Embryonic facial prominence (tissue), 1 donor: ENCODE measurements around the gene LPIN2.
"Not testable (repeated sequence)": the region's sequence is repeated elsewhere in the genome, so short reads cannot be mapped to it uniquely, and the experiment has no call there.

Source experiments
- DNase-seq: peaks from one replicate; pipeline ENCODE4 v3.0.0-alpha.2; 2016; ENCODE audit errors: extremely low spot score

LPIN2 gene

GRCh38 chr18:3013024-3013804, at the start of gene LPIN2:
Gene LPIN2 (minus strand): TSS chr18:3013144. CDS start chr18:2960840, 52,304 bp downstream.
- peak; percentile 94 for DNase-seq

DNA sequence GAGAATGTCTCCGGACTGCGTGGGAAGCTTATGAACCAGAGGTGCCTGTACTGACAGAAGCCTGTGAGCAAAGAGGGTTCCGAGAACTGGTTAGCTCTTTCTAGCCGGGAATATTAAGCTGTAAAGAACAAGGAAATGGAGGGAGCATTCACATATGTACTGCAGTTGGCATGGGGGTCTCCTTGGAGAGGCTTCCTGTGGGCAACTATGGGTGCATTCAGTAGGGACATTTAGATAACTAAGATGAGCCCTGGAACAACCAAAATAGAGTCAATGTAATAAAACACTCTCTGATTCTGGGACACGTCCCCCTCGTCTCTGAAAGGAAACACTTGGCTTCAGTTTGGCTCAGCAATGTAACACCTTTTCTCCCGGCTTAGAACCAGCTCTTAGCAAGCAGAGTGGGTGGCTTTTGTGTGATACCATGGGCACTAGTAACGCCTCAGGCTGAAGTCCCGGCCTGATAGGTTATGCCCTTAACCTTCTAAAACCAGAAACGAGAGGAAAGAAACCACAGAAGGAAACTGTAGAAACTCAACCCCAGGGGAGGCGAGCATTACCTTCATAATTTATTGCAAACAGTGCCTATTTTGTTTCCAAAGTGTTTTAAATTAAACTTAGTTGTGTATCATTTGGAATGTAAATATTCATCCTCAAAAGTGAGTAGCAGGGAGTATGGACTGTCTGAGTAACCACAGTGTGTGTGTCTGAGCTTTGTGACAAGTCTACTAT, 48.8 kb upstream of the LPIN2 start:
- DNase-seq, result no peak

GRCh38 chr18:3060667-3061580, 48.0 kb upstream of the LPIN2 start:
- DNase-seq, result no peak

DNA sequence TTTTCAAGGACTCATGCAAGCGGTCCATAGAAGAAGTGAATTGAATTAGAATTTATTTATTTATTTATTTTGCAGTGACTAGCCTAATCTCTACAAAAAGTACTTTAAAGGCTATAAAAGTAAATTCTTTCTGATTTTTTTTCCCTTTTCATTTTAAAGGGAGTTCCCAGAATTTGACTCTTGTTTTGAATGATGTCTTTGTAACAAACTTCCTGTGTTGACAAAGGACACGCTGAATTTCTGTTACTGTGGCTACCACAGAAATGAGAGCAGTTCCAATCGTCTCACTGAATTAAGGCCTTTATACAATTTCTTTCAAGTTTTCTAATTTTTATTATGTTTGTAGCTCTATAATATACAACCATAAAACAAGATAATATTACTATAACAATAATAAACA, 46.3 kb upstream of the LPIN2 start:
- DNase-seq, result no peak

DNA sequence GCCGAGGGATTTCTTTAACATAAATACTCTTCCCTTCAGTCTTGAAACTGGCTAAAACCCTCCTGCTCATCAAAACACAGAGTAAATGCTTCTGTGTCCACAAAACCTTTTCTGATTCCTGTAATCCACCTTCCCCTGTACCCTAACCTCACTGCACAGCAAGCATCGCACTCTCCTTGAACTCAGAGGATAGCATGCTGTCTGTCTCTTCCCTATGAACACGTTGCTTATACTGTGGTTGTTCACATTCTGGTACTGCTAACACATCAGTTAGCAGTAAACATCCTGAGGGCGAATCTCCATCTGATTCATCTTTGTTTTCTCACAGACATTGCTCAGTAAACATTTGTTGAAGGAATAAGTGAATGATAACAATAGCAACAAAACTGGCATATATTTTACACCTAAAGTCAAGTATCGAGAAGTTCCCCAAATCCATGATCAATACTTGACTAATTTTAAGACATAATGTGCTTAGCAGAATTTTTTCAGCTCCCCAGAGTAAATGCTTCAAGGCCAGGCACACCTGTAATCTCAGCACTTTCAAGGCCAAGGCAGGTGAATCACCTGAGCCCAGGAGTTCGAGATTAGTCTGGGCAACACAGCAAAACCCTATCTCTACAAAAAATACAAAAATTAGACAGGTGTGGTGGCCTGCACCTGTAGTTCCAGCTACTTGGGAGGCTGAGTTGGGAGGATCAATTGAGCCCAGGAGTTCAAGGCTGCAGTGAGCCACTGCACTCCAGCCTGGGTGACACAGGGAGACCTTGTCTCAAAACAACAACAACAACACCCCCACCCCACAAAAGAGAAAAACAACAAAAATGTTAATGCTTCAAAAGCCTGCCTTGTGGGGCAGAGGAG, 45.6 kb upstream of the LPIN2 start:
- DNase-seq, result no peak

DNA sequence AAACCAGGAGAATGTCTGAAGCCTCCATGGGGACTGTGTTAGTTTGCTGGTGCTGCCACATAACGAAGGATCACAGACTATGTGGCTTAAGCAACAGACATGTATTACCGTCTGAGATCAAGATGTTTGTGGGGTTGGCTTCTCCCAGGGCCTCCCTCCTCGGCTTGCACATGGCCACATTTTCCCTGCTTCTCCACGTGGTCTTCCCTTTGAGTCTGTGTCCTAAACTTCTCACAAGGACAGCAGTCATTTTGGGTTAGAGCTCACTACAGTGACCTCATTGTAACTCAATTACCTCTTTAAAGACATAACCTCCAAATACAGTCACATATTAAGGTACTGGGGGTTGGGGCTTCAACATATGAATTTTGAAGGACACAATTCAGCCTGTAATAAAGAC, 44.6 kb upstream of the LPIN2 start:
- DNase-seq, result no peak

DNA sequence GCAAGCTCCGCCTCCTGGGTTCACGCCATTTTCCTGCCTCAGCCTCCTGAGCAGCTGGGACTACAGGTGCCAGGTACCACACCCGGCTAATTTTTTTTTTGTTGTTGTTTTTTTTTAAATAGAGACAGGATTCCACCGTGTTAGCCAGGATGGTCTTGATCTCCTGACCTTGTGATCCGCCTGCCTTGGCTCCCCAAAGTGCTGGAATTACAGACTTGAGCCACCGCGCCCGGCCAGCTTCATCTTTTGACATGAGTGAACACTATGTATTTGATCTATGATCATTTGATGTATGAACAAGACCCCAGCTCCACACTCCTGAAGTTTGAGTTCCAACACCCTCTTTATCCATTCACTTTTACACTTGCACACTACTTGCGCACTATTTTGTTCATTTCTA, 43.4 kb upstream of the LPIN2 start:
- DNase-seq, result no peak

DNA sequence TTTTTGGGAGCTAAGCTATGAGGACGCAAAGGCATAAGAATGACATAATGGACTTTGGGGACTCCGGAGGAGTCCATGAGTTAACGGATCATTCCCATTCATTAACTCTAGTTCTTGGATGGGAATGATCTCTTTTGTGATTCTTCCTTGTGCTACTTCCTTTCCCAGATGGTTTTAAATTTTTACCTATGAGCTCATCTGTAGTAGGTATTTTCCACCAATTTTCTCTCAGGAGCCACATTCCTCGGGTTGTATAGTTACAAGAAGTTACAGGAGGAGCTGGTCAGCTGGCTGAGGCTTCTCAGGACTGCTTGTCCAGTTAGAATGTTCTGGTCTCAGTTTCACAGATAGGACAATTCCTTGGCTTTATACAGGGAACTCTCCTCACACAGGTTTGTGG, 42.9 kb upstream of the LPIN2 start:
- DNase-seq, result no peak

GRCh38 chr18:3055186-3055728, 42.3 kb upstream of the LPIN2 start:
- no peak for DNase-seq

- no peak for DNase-seq
These were observed 41.8 kb upstream of the LPIN2 start for GRCh38 chr18:3054780-3055179.

GRCh38 chr18:3054214-3054613, 41.3 kb upstream of the LPIN2 start:
- no peak for DNase-seq

GRCh38 chr18:3053081-3053480, 40.1 kb upstream of the LPIN2 start:
- no peak for DNase-seq

DNA sequence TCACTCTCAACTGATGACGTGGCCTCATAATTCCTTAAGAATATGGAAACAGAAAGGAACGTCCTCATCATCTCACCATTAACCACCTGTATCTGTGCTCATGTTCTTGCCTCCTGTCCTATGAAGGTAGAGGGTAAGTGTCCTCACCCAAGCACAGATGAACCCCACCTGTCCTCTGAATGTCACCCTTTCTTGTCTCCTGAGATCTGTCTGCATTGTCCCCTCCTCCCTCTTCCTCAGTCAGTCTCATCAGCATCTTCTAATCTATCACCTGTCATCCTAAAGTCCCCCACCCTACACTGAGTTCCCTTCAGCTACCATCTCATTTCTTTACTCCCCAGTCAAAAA, 39.4 kb upstream of the LPIN2 start:
- DNase-seq, result no peak

GRCh38 chr18:3051718-3052410, 38.9 kb upstream of the LPIN2 start:
- no peak for DNase-seq

GRCh38 chr18:3049897-3050454, 37.0 kb upstream of the LPIN2 start:
- not testable (repeated sequence) for DNase-seq

- DNase-seq, result no peak
These were observed 35.9 kb upstream of the LPIN2 start for GRCh38 chr18:3048820-3049349.

- no peak for DNase-seq
These were observed 35.2 kb upstream of the LPIN2 start for GRCh38 chr18:3048121-3048520.

- no peak for DNase-seq
These were observed 33.4 kb upstream of the LPIN2 start for GRCh38 chr18:3046216-3046808.

DNA sequence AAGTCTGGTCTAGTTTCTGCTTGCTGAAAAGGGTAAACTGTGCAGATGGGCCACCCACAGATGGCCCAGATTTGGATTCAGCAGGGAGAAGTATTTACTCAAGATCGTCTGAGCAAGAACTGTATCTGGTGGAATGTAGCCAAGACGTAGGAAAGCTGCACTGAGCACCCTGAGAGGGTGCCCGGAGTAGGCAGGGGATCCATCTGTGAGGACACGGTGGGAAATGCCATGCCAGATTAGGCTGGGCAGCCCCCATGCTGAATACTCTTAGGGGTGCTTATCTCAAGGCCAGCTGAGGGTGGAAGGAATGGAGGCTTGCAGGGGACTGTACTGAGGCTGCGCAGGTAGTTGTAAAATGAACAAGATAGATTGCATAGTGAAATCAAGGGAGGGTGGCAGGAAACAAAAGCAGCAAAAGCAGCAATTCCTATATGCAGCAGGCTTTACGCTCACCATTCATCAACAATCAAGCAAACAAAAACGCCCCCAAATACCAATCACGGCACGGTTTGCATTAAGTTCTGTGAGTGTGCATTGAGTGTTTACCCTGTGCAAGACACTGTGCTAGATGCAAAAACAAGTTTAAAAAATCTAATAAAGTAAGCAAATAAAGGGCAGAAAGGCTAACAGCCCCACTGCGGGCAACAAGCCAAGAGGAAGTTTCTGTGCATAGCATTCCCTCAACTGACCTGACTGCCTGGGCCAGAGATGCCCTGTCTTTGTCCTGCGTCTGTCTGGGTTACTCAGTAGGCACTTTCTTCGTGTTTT, 32.2 kb upstream of the LPIN2 start:
- DNase-seq, result no peak
